Kidney (tissue), 14 donors: ENCODE results near the gene NDEL1. TPM values are rescaled to one million over a fixed set of nuclear protein-coding genes. Genes with fewer than 3 reads are reported as not detected.
A peak's percentile ranks its signal among the peaks of the same experiment; 100 is the strongest.

Source experiments
- DNase-seq, 5 donors: peaks; one replicate each; pipeline ENCODE4 v3.0.0-alpha.2; 2013 to 2020
- FAIRE-seq: peaks from 2 replicates; lab custom pipeline; 2012; peaks lifted over from hg19 to GRCh38; lab: Jason Lieb, UNC
- H3K27ac ChIP-seq, 2 donors: one replicate each; pipeline ENCODE4 v1.7.0; 2013; ENCODE audit warnings: low read depth in 2 of 2, low read length in 2 of 2, inconsistent platforms in 1 of 2
- H3K27me3 ChIP-seq: one replicate; pipeline ENCODE4 v1.7.1; 2013; ENCODE audit warnings: low read length, inconsistent platforms; ENCODE audit not compliant: control insufficient read depth, insufficient read depth
- H3K36me3 ChIP-seq, 3 donors: one replicate each; pipeline versions ENCODE4 v1.7.0 to v1.7.1; 2013; ENCODE audit warnings: low read length in 3 of 3, control low read depth in 1 of 3, inconsistent platforms in 1 of 3; ENCODE audit not compliant: insufficient read depth in 3 of 3, control insufficient read depth in 2 of 3
- H3K4me1 ChIP-seq, 3 donors: one replicate each; pipeline versions ENCODE4 v1.7.0 to v1.7.1; 2013; ENCODE audit warnings: low read length in 3 of 3, inconsistent platforms in 1 of 3, low read depth in 1 of 3; ENCODE audit not compliant: control insufficient read depth in 2 of 3, insufficient read depth in 2 of 3
- H3K4me3 ChIP-seq, 3 donors: one replicate each; pipeline versions ENCODE4 v1.7.0 to v1.8.1; 2013; ENCODE audit warnings: low read length in 3 of 3, control low read depth in 1 of 3, inconsistent platforms in 1 of 3
- H3K9ac ChIP-seq, 3 donors: one replicate each; pipeline versions ENCODE4 v1.7.0 to v1.7.1; 2013; ENCODE audit warnings: low read length in 3 of 3, control low read depth in 1 of 3, inconsistent platforms in 1 of 3
- H3K9me3 ChIP-seq, 3 donors: one replicate each; pipeline versions ENCODE4 v1.7.0 to v1.7.1; 2013; ENCODE audit warnings: low read length in 3 of 3, control low read depth in 1 of 3, inconsistent platforms in 1 of 3; ENCODE audit not compliant: control insufficient read depth in 2 of 3, insufficient read depth in 1 of 3
- intact Hi-C: fragments of 100-400 bp; cut with DNase I; formaldehyde crosslinking; loops from one replicate; pipeline ENCODE4 v1.11.1; 2022
- polyA plus RNA-seq: library from polyadenylated mRNA; stranded (reverse); fragments of 350-450 nt; fragmentation: Illumina TruSeq; extraction: RNeasy Lipid Tissue Mini Kit (QIAGEN cat#74804); gene quantifications from one replicate; pipeline ENCODE4 v1.2.3, GENCODE V29; 2014; ENCODE audit warnings: low read depth, low replicate concordance; ENCODE audit not compliant: insufficient read depth
- total RNA-seq: library from RNA; stranded (reverse); fragmentation: NEBNext Ultra II Directional; extraction: Animal tissue kit (Norgen Biotek cat#: 25700); gene quantifications from one replicate; pipeline ENCODE4 v1.2.1, GENCODE V29; 2021
- TF ChIP-seq, protein P1 (sequence below): IDR thresholded peaks from 3 replicates; pipeline ENCODE4 v1.5.1; 2012; ENCODE audit warnings: mild to moderate bottlenecking, moderate library complexity, borderline replicate concordance; ENCODE audit not compliant: insufficient read depth; ENCODE audit errors: extremely low read depth
- donor health status: control.
- donor health status: control.
- donor health status: control.
- donor health status: control.
- donor health status: control.
- donor health status: DM: yes; HTN: yes; CAD: no.
- donor health status: Normal renal cell carcinoma (clear cell type).

Gene NDEL1
- total and polyA plus RNA-seq, 2 donors from 2014 or later: 17.9 to 66.1 TPM

DNA sequence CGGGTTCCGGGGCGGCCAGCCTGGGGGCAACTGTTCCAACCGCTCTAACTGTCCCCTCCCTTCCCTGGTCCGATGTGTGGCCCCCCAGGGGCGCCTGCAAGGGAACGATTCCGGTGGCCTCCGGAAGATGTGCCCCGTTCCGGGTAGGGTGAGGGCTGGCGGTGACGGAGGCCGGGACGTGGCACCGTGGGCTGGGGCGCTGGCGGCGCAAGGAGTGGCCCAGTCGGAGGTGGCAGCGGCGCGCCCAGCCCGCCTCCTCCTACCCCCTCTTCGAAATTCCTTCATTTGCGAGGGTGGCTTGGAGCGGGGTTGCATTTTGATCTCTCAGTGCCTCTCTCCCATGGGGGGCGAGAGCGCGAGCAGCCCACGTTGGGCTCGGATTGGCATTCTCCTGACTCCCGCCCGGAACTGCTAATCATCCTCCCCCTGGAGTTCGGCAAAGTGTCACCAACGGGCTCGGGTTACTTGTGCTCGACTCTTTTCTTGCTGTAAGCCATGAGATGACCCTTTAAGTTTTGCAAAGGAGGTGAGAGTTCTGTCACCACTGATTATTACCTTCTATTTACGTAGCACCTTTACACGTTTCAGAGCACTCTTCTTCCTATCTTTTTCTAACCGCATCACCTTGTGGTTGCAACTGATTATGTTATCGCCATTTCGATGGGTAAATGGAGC lies 622 bp downstream of the NDEL1 start:
- intact Hi-C loops: no loop called here
- DNase-seq (peak; percentile 74 to 91 (median 85)), FAIRE-seq (no peak)
- Histone ChIP-seq H3K27me3 (no peaks in the 10 kb centered on the region), H3K9ac (peak overlapping the region; percentile 61 to 88 (median 61)), H3K36me3 (peaks cover 0 to 4% (median 0%) of the 10 kb centered on the region in 3 donors), H3K4me3 (peak overlapping the region; percentile 84 to 95 (median 89)), H3K9me3 (no peaks in the 10 kb centered on the region), H3K4me1 (peaks cover 0 to 2% (median 0%) of the 10 kb centered on the region in 3 donors), H3K27ac (peak overlapping the region; percentile 97 to 99)
- TF ChIP-seq, protein P1, sequence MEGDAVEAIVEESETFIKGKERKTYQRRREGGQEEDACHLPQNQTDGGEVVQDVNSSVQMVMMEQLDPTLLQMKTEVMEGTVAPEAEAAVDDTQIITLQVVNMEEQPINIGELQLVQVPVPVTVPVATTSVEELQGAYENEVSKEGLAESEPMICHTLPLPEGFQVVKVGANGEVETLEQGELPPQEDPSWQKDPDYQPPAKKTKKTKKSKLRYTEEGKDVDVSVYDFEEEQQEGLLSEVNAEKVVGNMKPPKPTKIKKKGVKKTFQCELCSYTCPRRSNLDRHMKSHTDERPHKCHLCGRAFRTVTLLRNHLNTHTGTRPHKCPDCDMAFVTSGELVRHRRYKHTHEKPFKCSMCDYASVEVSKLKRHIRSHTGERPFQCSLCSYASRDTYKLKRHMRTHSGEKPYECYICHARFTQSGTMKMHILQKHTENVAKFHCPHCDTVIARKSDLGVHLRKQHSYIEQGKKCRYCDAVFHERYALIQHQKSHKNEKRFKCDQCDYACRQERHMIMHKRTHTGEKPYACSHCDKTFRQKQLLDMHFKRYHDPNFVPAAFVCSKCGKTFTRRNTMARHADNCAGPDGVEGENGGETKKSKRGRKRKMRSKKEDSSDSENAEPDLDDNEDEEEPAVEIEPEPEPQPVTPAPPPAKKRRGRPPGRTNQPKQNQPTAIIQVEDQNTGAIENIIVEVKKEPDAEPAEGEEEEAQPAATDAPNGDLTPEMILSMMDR: no peak

DNA sequence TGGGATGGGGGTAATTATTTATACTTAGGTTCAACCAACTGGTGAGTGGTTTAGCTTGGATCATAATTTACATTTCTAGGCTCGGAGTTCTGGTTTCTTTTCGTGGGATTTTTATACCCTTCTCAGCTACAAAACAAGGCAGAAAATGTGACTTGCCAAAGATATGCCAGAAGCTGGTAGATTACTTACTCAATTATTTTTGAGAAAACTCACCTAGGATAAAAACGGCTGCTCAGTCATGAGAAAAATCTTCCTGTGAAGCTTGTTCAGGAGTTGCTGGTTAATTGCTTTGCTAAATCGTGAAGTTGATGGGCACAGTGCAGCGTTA lies 1.1 kb downstream of the NDEL1 start:
- Histone ChIP-seq H3K27ac (peak overlapping the region; percentile 97 to 99), H3K4me1 (peaks cover 0 to 5% (median 4%) of the 10 kb centered on the region in 3 donors), H3K36me3 (peaks cover 0 to 4% (median 0%) of the 10 kb centered on the region in 3 donors), H3K9ac (peak overlapping the region; percentile 13 to 88 (median 61)), H3K27me3 (no peaks in the 10 kb centered on the region), H3K4me3 (peak overlapping the region; percentile 84 to 95 (median 89)), H3K9me3 (no peaks in the 10 kb centered on the region)
- DNase-seq: peak in 2 of 5 donors; percentile 12 to 40
- TF ChIP-seq, protein P1: no peak
- intact Hi-C loops: no loop called here
- no peak for FAIRE-seq

DNA sequence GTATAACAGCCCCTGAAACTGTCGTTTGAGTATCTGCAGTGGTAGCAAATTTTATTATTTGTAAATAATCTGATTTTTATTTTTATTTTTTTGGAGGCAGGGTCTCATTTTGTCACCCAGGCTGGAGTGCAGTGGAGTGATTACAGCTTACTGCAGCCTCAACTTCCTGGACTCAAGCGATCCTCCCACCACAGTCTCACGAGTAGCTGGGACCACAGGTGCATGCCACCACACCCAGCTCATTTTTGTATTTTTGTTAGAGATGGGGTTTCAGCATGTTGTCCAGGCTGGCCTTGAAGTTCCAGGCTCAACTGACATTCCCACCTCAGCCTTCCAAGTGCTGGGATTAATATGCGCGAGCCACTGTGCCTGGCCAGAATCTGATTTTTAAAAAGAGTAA lies 2.8 kb downstream of the NDEL1 start:
- Histone ChIP-seq H3K27me3 (no peaks in the 10 kb centered on the region), H3K36me3 (peaks cover 0 to 4% (median 0%) of the 10 kb centered on the region in 3 donors), H3K4me3 (no peak overlapping the region), H3K27ac (no peak overlapping the region), H3K9ac (no peak overlapping the region), H3K9me3 (no peaks in the 10 kb centered on the region), H3K4me1 (peaks cover 0 to 6% (median 6%) of the 10 kb centered on the region in 3 donors)
- FAIRE-seq (no peak), DNase-seq (no peak)
- intact Hi-C loops: no loop called here
- TF ChIP-seq, protein P1: no peak
